Measurements from ENCODE around the gene PIK3CD. TPM values are rescaled to one million over a fixed set of nuclear protein-coding genes. Genes with fewer than 3 reads are reported as not detected.
A peak's percentile ranks its signal among the peaks of the same experiment; 100 is the strongest.

The PIK3CD gene
- total RNA-seq, 1 donor, result 3.0 TPM

DNA sequence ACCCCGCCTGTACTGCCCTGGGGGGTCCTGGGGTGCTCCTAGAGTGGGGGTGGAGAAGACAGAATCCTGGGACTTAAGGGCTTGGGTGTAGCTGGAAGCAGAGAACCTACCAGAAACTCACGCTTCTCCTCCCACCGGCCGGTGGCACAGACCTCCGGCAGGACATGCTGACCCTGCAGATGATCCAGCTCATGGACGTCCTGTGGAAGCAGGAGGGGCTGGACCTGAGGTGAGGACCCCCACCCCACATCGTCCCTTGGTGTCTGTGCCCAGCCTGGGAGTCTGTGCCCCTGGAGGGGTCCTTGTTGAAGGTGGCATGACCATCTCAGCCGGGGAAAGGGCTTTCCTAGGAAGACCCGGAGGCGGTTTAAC lies 70.8 kb downstream of the PIK3CD start:
- no peak for DNase-seq (ENCODE audit: low read depth)
- no peak for TF ChIP-seq CTCF (IDR thresholded peaks at IDR 0.05; ENCODE audit: insufficient read depth, low read length)
- no peak overlapping the region for H3K4me3 ChIP-seq (ENCODE audit: low read depth, low read length)

- no peak for DNase-seq (ENCODE audit: low read depth)
- no peak for TF ChIP-seq CTCF (IDR thresholded peaks at IDR 0.05; ENCODE audit: insufficient read depth, low read length)
- no peak overlapping the region for H3K4me3 ChIP-seq (ENCODE audit: low read depth, low read length)
These were observed 71.7 kb downstream of the PIK3CD start for GRCh38 chr1:9723068-9723805.

DNA sequence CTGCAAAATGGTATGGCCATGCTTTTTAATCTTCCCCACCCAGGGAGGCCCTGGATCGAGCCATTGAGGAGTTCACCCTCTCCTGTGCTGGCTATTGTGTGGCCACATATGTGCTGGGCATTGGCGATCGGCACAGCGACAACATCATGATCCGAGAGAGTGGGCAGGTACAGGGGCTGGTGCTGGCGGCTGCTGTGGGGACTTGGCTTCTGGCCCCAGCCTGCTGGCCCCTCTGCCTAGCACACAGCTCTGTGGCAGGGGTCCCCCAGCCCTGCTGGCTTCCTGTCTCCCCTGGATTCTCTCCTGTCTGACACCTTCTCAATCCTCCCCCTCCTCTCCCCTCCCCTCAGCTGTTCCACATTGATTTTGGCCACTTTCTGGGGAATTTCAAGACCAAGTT lies 72.4 kb downstream of the PIK3CD start:
- no peak for TF ChIP-seq CTCF (IDR thresholded peaks at IDR 0.05; ENCODE audit: insufficient read depth, low read length)
- DNase-seq (ENCODE audit: low read depth), result no peak
- no peak overlapping the region for H3K4me3 ChIP-seq (ENCODE audit: low read depth, low read length)

- peak; percentile 86 for TF ChIP-seq CTCF (IDR thresholded peaks at IDR 0.05; ENCODE audit: insufficient read depth, low read length)
- DNase-seq (ENCODE audit: low read depth), result peak; percentile 36
- no peak overlapping the region for H3K4me3 ChIP-seq (ENCODE audit: low read depth, low read length)
These were observed 73.4 kb downstream of the PIK3CD start for GRCh38 chr1:9724706-9725476.

- no peak for TF ChIP-seq CTCF (IDR thresholded peaks at IDR 0.05; ENCODE audit: insufficient read depth, low read length)
These were observed 74.9 kb downstream of the PIK3CD start for GRCh38 chr1:9726406-9726805.

GRCh38 chr1:9726905-9727595 lies 75.5 kb downstream of the PIK3CD start:
- DNase-seq (ENCODE audit: low read depth), result no peak
- no peak overlapping the region for H3K4me3 ChIP-seq (ENCODE audit: low read depth, low read length)
- no peak for TF ChIP-seq CTCF (IDR thresholded peaks at IDR 0.05; ENCODE audit: insufficient read depth, low read length)

More at GRCh38 chr1:9726406-9726805, 74.9 kb downstream of the PIK3CD start:
- no peak for DNase-seq (ENCODE audit: low read depth)
- H3K4me3 ChIP-seq (ENCODE audit: low read depth, low read length), result no peak overlapping the region
